Gastroesophageal sphincter (tissue), 3 donors: ENCODE data around the gene KDM4C.

Experiments used
- CTCF ChIP-seq, 4 experiments: fragments of 200-600 bp in 2 of 4; fragments of 450-650 bp in 2 of 4; sonication (generic) in 1 of 4; IDR thresholded peaks; one replicate each; pipeline ENCODE4 v1.5.1; 2017 to 2019; ENCODE audit warnings: antibody characterized with exemption in 4 of 4, mild to moderate bottlenecking in 2 of 4, moderate library complexity in 2 of 4
- POLR2A ChIP-seq, 2 donors: fragments of 450-650 bp; IDR thresholded peaks; one replicate each; pipeline ENCODE4 v1.6.1; 2017; ENCODE audit warnings: antibody characterized with exemption in 2 of 2, mild to moderate bottlenecking in 2 of 2, moderate library complexity in 1 of 2
- POLR2AphosphoS5 ChIP-seq: sonication (generic); formaldehyde crosslinking; IDR thresholded peaks from one replicate; pipeline ENCODE4 v1.6.1; 2017; ENCODE audit warnings: antibody characterized with exemption

GRCh38 chr9:7123743-7124142 lies 366.0 kb downstream of the KDM4C start:
- TF ChIP-seq POLR2A (IDR thresholded peaks at IDR 0.05) (no peak), POLR2AphosphoS5 (no peak), CTCF (IDR thresholded peaks at IDR 0.05) (no peak)
